ENCODE results near the gene HAPSTR1.

DNA sequence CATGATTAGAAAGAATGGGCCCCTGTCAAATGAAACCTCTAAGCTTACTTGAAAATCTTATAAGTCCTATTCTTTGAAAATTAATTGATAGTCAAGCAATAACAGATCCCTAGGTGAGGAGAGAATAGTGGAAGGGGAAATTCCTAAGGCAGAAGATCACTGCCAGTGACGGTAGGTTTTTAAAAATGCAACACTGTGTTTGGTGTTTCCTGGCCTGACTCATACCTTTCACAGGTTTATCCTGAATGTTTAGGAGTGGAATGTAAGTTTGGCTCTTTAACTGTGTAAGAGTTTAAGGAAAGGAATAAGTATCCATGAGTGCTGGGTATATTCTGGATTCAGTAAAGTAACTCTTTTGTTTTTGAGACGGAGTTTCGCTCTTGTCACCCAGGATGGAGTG is 23.8 kb downstream of the HAPSTR1 start:
- TF ChIP-seq, protein P1, sequence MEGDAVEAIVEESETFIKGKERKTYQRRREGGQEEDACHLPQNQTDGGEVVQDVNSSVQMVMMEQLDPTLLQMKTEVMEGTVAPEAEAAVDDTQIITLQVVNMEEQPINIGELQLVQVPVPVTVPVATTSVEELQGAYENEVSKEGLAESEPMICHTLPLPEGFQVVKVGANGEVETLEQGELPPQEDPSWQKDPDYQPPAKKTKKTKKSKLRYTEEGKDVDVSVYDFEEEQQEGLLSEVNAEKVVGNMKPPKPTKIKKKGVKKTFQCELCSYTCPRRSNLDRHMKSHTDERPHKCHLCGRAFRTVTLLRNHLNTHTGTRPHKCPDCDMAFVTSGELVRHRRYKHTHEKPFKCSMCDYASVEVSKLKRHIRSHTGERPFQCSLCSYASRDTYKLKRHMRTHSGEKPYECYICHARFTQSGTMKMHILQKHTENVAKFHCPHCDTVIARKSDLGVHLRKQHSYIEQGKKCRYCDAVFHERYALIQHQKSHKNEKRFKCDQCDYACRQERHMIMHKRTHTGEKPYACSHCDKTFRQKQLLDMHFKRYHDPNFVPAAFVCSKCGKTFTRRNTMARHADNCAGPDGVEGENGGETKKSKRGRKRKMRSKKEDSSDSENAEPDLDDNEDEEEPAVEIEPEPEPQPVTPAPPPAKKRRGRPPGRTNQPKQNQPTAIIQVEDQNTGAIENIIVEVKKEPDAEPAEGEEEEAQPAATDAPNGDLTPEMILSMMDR (IDR thresholded peaks at IDR 0.05), result no peak
- no peak for TF ChIP-seq POLR2A (IDR thresholded peaks at IDR 0.05)
